ENCODE results near the gene SORCS2.

SORCS2 gene

GRCh38 chr4:7419961-7420660 lies 227.8 kb downstream of the SORCS2 start:
- H3K4me3 ChIP-seq (ENCODE audit: low read depth, low read length): no peak overlapping the region
- H3K4me1 ChIP-seq (ENCODE audit: control insufficient read depth, insufficient read depth, low read length): peaks cover 8% of the 10 kb centered on the region
- H3K36me3 ChIP-seq (ENCODE audit: control insufficient read depth, insufficient read depth, low read length): no peaks in the 10 kb centered on the region
- peaks cover 27% of the 10 kb centered on the region for H3K27me3 ChIP-seq (ENCODE audit: control insufficient read depth, insufficient read depth, low read length)
- no peak overlapping the region for H3K9ac ChIP-seq (ENCODE audit: low read depth, low read length)
- peaks cover 3% of the 10 kb centered on the region; the same call in 1 of the 2 replicates for H3K9me3 ChIP-seq (ENCODE audit: control insufficient read depth, insufficient read depth, low read length)
- H3K27ac ChIP-seq (ENCODE audit: low read depth, low read length): no peak overlapping the region

GRCh38 chr4:7420661-7421040 lies 228.3 kb downstream of the SORCS2 start:
- no peak overlapping the region for H3K27ac ChIP-seq (ENCODE audit: low read depth, low read length)
- no peak overlapping the region for H3K9ac ChIP-seq (ENCODE audit: low read depth, low read length)
- peaks cover 21% of the 10 kb centered on the region for H3K27me3 ChIP-seq (ENCODE audit: control insufficient read depth, insufficient read depth, low read length)
- peaks cover 3% of the 10 kb centered on the region; the same call in 1 of the 2 replicates for H3K9me3 ChIP-seq (ENCODE audit: control insufficient read depth, insufficient read depth, low read length)
- no peaks in the 10 kb centered on the region for H3K36me3 ChIP-seq (ENCODE audit: control insufficient read depth, insufficient read depth, low read length)
- peaks cover 3% of the 10 kb centered on the region; the same call in 1 of the 2 replicates for H3K4me1 ChIP-seq (ENCODE audit: control insufficient read depth, insufficient read depth, low read length)
- H3K4me3 ChIP-seq (ENCODE audit: low read depth, low read length): no peak overlapping the region

GRCh38 chr4:7421356-7422150 lies 229.2 kb downstream of the SORCS2 start:
- no peaks in the 10 kb centered on the region for H3K36me3 ChIP-seq (ENCODE audit: control insufficient read depth, insufficient read depth, low read length)
- no peaks in the 10 kb centered on the region for H3K4me1 ChIP-seq (ENCODE audit: control insufficient read depth, insufficient read depth, low read length)
- H3K27me3 ChIP-seq (ENCODE audit: control insufficient read depth, insufficient read depth, low read length): peaks cover 12% of the 10 kb centered on the region
- H3K9me3 ChIP-seq (ENCODE audit: control insufficient read depth, insufficient read depth, low read length): peaks cover 3% of the 10 kb centered on the region; the same call in 1 of the 2 replicates
- H3K4me3 ChIP-seq (ENCODE audit: low read depth, low read length): no peak overlapping the region
- H3K9ac ChIP-seq (ENCODE audit: low read depth, low read length): no peak overlapping the region
- no peak overlapping the region for H3K27ac ChIP-seq (ENCODE audit: low read depth, low read length)

- Histone ChIP-seq H3K36me3 (ENCODE audit: control insufficient read depth, insufficient read depth, low read length) (no peaks in the 10 kb centered on the region), H3K27me3 (ENCODE audit: control insufficient read depth, insufficient read depth, low read length) (peaks cover 5% of the 10 kb centered on the region; the same call in 1 of the 2 replicates), H3K27ac (ENCODE audit: low read depth, low read length) (no peak overlapping the region), H3K9me3 (ENCODE audit: control insufficient read depth, insufficient read depth, low read length) (peaks cover 3% of the 10 kb centered on the region; the same call in 1 of the 2 replicates), H3K9ac (ENCODE audit: low read depth, low read length) (no peak overlapping the region), H3K4me1 (ENCODE audit: control insufficient read depth, insufficient read depth, low read length) (peaks cover 3% of the 10 kb centered on the region; the same call in 1 of the 2 replicates), H3K4me3 (ENCODE audit: low read depth, low read length) (no peak overlapping the region)
Observed at GRCh38 chr4:7422151-7422897, 230.0 kb downstream of the SORCS2 start.

- Histone ChIP-seq H3K9me3 (ENCODE audit: control insufficient read depth, insufficient read depth, low read length) (peaks cover 3% of the 10 kb centered on the region; the same call in 1 of the 2 replicates), H3K27ac (ENCODE audit: low read depth, low read length) (no peak overlapping the region), H3K27me3 (ENCODE audit: control insufficient read depth, insufficient read depth, low read length) (no peaks in the 10 kb centered on the region), H3K4me3 (ENCODE audit: low read depth, low read length) (no peak overlapping the region), H3K9ac (ENCODE audit: low read depth, low read length) (no peak overlapping the region), H3K4me1 (ENCODE audit: control insufficient read depth, insufficient read depth, low read length) (peaks cover 7% of the 10 kb centered on the region; the same call in 1 of the 2 replicates), H3K36me3 (ENCODE audit: control insufficient read depth, insufficient read depth, low read length) (no peaks in the 10 kb centered on the region)
Observed at GRCh38 chr4:7422898-7423180, 230.5 kb downstream of the SORCS2 start.

- Histone ChIP-seq H3K4me1 (ENCODE audit: control insufficient read depth, insufficient read depth, low read length) (peaks cover 13% of the 10 kb centered on the region; the same call in 1 of the 2 replicates), H3K27ac (ENCODE audit: low read depth, low read length) (no peak overlapping the region), H3K9me3 (ENCODE audit: control insufficient read depth, insufficient read depth, low read length) (peaks cover 3% of the 10 kb centered on the region; the same call in 1 of the 2 replicates), H3K27me3 (ENCODE audit: control insufficient read depth, insufficient read depth, low read length) (no peaks in the 10 kb centered on the region), H3K36me3 (ENCODE audit: control insufficient read depth, insufficient read depth, low read length) (no peaks in the 10 kb centered on the region), H3K9ac (ENCODE audit: low read depth, low read length) (no peak overlapping the region), H3K4me3 (ENCODE audit: low read depth, low read length) (no peak overlapping the region)
Observed at GRCh38 chr4:7423391-7423790, 231.1 kb downstream of the SORCS2 start.

GRCh38 chr4:7423801-7424552 lies 231.6 kb downstream of the SORCS2 start:
- H3K27me3 ChIP-seq (ENCODE audit: control insufficient read depth, insufficient read depth, low read length): no peaks in the 10 kb centered on the region
- peaks cover 14% of the 10 kb centered on the region; the same call in 1 of the 2 replicates for H3K4me1 ChIP-seq (ENCODE audit: control insufficient read depth, insufficient read depth, low read length)
- H3K9me3 ChIP-seq (ENCODE audit: control insufficient read depth, insufficient read depth, low read length): no peaks in the 10 kb centered on the region
- no peak overlapping the region for H3K27ac ChIP-seq (ENCODE audit: low read depth, low read length)
- no peak overlapping the region for H3K9ac ChIP-seq (ENCODE audit: low read depth, low read length)
- H3K36me3 ChIP-seq (ENCODE audit: control insufficient read depth, insufficient read depth, low read length): no peaks in the 10 kb centered on the region
- H3K4me3 ChIP-seq (ENCODE audit: low read depth, low read length): no peak overlapping the region

GRCh38 chr4:7424553-7425111 lies 232.3 kb downstream of the SORCS2 start:
- Histone ChIP-seq H3K9me3 (ENCODE audit: control insufficient read depth, insufficient read depth, low read length) (no peaks in the 10 kb centered on the region), H3K9ac (ENCODE audit: low read depth, low read length) (no peak overlapping the region), H3K4me3 (ENCODE audit: low read depth, low read length) (no peak overlapping the region), H3K4me1 (ENCODE audit: control insufficient read depth, insufficient read depth, low read length) (peaks cover 14% of the 10 kb centered on the region; the same call in 1 of the 2 replicates), H3K27me3 (ENCODE audit: control insufficient read depth, insufficient read depth, low read length) (no peaks in the 10 kb centered on the region), H3K27ac (ENCODE audit: low read depth, low read length) (no peak overlapping the region), H3K36me3 (ENCODE audit: control insufficient read depth, insufficient read depth, low read length) (no peaks in the 10 kb centered on the region)

GRCh38 chr4:7425124-7425523 lies 232.8 kb downstream of the SORCS2 start:
- Histone ChIP-seq H3K4me3 (ENCODE audit: low read depth, low read length) (no peak overlapping the region), H3K9me3 (ENCODE audit: control insufficient read depth, insufficient read depth, low read length) (no peaks in the 10 kb centered on the region), H3K27ac (ENCODE audit: low read depth, low read length) (no peak overlapping the region), H3K27me3 (ENCODE audit: control insufficient read depth, insufficient read depth, low read length) (no peaks in the 10 kb centered on the region), H3K36me3 (ENCODE audit: control insufficient read depth, insufficient read depth, low read length) (no peaks in the 10 kb centered on the region), H3K9ac (ENCODE audit: low read depth, low read length) (no peak overlapping the region), H3K4me1 (ENCODE audit: control insufficient read depth, insufficient read depth, low read length) (peaks cover 18% of the 10 kb centered on the region)

Measured in HUES48 (cell line).